Body of pancreas (tissue), 4 donors: Measurements from ENCODE around the gene TMEM31.

ENCODE experiments used
- POLR2A ChIP-seq, 3 donors: fragments of 450-650 bp; IDR thresholded peaks; one replicate each; pipeline ENCODE4 v1.6.1; 2016; ENCODE audit warnings: antibody characterized with exemption in 3 of 3, mild to moderate bottlenecking in 2 of 3
- TF ChIP-seq, protein P1 (sequence below), 7 experiments: fragments of 450-650 bp in 4 of 7; fragments of 200-600 bp in 3 of 7; sonication (generic) in 3 of 7; IDR thresholded peaks; one replicate each; pipeline ENCODE4 v1.5.1; 2016 to 2019; ENCODE audit warnings: antibody characterized with exemption in 7 of 7

DNA sequence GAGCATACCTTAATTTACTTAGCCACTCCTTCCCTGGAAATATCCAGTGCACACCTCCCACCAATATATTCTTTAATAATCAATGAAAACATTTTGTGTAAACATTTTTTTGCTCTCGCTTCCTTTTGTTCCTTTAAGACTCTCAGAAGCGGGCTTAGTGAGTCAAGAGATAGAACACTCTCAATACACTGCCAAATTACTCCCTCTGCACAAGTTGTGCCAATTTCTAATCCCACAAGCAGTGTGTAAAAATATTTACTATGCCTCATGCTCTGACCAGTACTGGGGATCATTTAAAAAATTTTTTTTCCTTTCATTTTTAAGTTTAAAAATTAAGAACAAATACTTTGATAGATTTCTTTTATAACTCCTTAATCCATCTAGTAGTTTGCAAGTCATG is 29.3 kb upstream of the TMEM31 start:
- TF ChIP-seq, protein P1, sequence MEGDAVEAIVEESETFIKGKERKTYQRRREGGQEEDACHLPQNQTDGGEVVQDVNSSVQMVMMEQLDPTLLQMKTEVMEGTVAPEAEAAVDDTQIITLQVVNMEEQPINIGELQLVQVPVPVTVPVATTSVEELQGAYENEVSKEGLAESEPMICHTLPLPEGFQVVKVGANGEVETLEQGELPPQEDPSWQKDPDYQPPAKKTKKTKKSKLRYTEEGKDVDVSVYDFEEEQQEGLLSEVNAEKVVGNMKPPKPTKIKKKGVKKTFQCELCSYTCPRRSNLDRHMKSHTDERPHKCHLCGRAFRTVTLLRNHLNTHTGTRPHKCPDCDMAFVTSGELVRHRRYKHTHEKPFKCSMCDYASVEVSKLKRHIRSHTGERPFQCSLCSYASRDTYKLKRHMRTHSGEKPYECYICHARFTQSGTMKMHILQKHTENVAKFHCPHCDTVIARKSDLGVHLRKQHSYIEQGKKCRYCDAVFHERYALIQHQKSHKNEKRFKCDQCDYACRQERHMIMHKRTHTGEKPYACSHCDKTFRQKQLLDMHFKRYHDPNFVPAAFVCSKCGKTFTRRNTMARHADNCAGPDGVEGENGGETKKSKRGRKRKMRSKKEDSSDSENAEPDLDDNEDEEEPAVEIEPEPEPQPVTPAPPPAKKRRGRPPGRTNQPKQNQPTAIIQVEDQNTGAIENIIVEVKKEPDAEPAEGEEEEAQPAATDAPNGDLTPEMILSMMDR (IDR thresholded peaks at IDR 0.05) = no peak
- TF ChIP-seq POLR2A (IDR thresholded peaks at IDR 0.05) = no peak
